SK-N-DZ (cell line): ENCODE data around the gene NKRF.

Experiments
- small RNA-seq, 2 experiments: library from RNA; depleted of rRNA; stranded (forward); fragments of <200 nt; gene quantifications; one replicate each; pipeline ENCODE3, GENCODE V24; 2014

NKRF gene

Small RNAs within 50 kb of the gene (small RNA-seq; reads per million reads assigned to genes)
- 0.34 to 8.1 reads per million in 2 experiments for gene MIR766
